GM12878 (cell line): Measurements from ENCODE around the gene SH2D6. TPM values are rescaled to one million over a fixed set of nuclear protein-coding genes. Genes with fewer than 3 reads are reported as not detected.

ENCODE experiments used
- ATAC-seq: fragments of 200-7000 bp; cut with Tn5 transposase; 3 replicates; pipeline ENCODE4 v1.9.1; 2020; ENCODE audit warnings: mild to moderate bottlenecking, moderate library complexity
- BruUV-seq: library from RNA; stranded (reverse); fragments of 400-500 nt; replicated peaks from 2 replicates; lab custom pipeline; 2021; lab: Mats Ljungman, UMichigan
- CTCF ChIA-PET: fragments of 300-600 bp; sonication (Branson Sonifier 250); formaldehyde crosslinking; extraction: SDS; loops from one replicate; lab custom pipeline; 2021; ENCODE audit warnings: inconsistent platforms; lab: Yijun Ruan, JAX
- POLR2A ChIA-PET: fragments of 350-600 bp; formaldehyde crosslinking; extraction: SDS; loops from one replicate; lab custom pipeline; 2021; ENCODE audit warnings: inconsistent platforms; lab: Charles Lee
- RAD21 ChIA-PET: fragments of 300-600 bp; sonication (Branson Sonifier 250); formaldehyde crosslinking; loops from one replicate; lab custom pipeline; 2023; ENCODE audit warnings: antibody characterized with exemption; ENCODE audit not compliant: unreplicated experiment; lab: Charles Lee
- SMC1A ChIA-PET: fragments of 300-600 bp; sonication (Branson Sonifier 250); formaldehyde crosslinking; loops from one replicate; lab custom pipeline; 2023; ENCODE audit not compliant: unreplicated experiment, uncharacterized antibody; lab: Charles Lee
- DNase-seq: peaks from one replicate; pipeline ENCODE4 v3.0.0-alpha.2; 2011; ENCODE audit warnings: low read depth, low spot score
- FAIRE-seq: peaks from 3 replicates; lab custom pipeline; 2011; peaks lifted over from hg19 to GRCh38; lab: Jason Lieb, UNC
- H2AFZ ChIP-seq: 2 replicates; pipeline ENCODE4 v1.6.0; 2011; ENCODE audit warnings: low read depth, low read length, control low read depth; ENCODE audit not compliant: control insufficient read depth
- H3K27ac ChIP-seq: 2 replicates; pipeline ENCODE4 v1.5.1; 2011; ENCODE audit warnings: control low read depth; ENCODE audit not compliant: control insufficient read depth, insufficient read depth
- H3K27me3 ChIP-seq, 2 experiments: replicated peaks in 1 of 2; 2 replicates each; pipeline versions ENCODE4 v1.6.0 to v1.6.1; 2011; ENCODE audit warnings: low read length in 1 of 2; ENCODE audit not compliant: control insufficient read depth in 2 of 2, insufficient read depth in 2 of 2
- H3K36me3 ChIP-seq, 2 experiments: 2 replicates each; pipeline ENCODE4 v1.5.1; 2011; ENCODE audit warnings: low read length in 1 of 2; ENCODE audit not compliant: control insufficient read depth in 2 of 2, insufficient read depth in 2 of 2
- H3K4me1 ChIP-seq: 2 replicates; pipeline ENCODE4 v1.6.1; 2011; ENCODE audit warnings: mild to moderate bottlenecking, low read length, moderate library complexity, mixed read lengths; ENCODE audit not compliant: control insufficient read depth, insufficient read depth
- H3K4me2 ChIP-seq: 2 replicates; pipeline ENCODE4 v1.6.0; 2011; ENCODE audit warnings: control low read depth; ENCODE audit not compliant: control insufficient read depth, insufficient read depth
- H3K4me3 ChIP-seq: fragments of 200-600 bp; sonication (generic); 2 replicates; pipeline ENCODE4 v1.5.1; 2016
- H3K79me2 ChIP-seq: 2 replicates; pipeline ENCODE4 v1.6.0; 2011; ENCODE audit warnings: low read length; ENCODE audit not compliant: control insufficient read depth, insufficient read depth
- H3K9ac ChIP-seq: 2 replicates; pipeline ENCODE4 v1.8.0; 2011; ENCODE audit warnings: low read length, control low read depth, mixed read lengths; ENCODE audit not compliant: control insufficient read depth, insufficient read depth
- H3K9me3 ChIP-seq: replicated peaks from 3 replicates; pipeline ENCODE4 v1.5.1; 2011; ENCODE audit warnings: mild to moderate bottlenecking, low read length; ENCODE audit not compliant: control insufficient read depth, insufficient read depth
- H4K20me1 ChIP-seq: 2 replicates; pipeline ENCODE4 v1.6.0; 2011; ENCODE audit not compliant: control insufficient read depth, insufficient read depth
- BCL11A ChIP-seq: IDR thresholded peaks from 2 replicates; pipeline ENCODE4 v1.6.1; 2011; ENCODE audit warnings: low read depth, low read length
- CREB1 ChIP-seq: IDR thresholded peaks from 2 replicates; pipeline ENCODE4 v1.6.1; 2012; ENCODE audit warnings: low read depth, mild to moderate bottlenecking, inconsistent platforms
- EED ChIP-seq: sonication (generic); IDR thresholded peaks from 2 replicates; pipeline ENCODE4 v1.6.1; 2016; ENCODE audit warnings: antibody characterized with exemption, low read depth
- ETV6 ChIP-seq, 2 experiments: fragments of 450-650 bp in 1 of 2; IDR thresholded peaks in 1 of 2; conservative IDR thresholded peaks in 1 of 2; 2 replicates each; pipeline ENCODE4 v1.6.1; 2014; ENCODE audit warnings: antibody characterized with exemption in 1 of 2, borderline replicate concordance in 1 of 2, low read depth in 1 of 2, mild to moderate bottlenecking in 1 of 2, moderate library complexity in 1 of 2
- FOXK2 ChIP-seq: fragments of 450-650 bp; IDR thresholded peaks from 2 replicates; pipeline ENCODE4 v1.6.1; 2017; ENCODE audit warnings: mild to moderate bottlenecking, moderate library complexity
- JUND ChIP-seq: IDR thresholded peaks from 2 replicates; pipeline ENCODE4 v1.6.1; 2012; ENCODE audit warnings: low read depth, mild to moderate bottlenecking, low read length, improper control_type of control experiment, moderate library complexity
- KDM1A ChIP-seq: fragments of 200-600 bp; sonication (generic); IDR thresholded peaks from 2 replicates; pipeline ENCODE4 v1.6.1; 2016; ENCODE audit warnings: borderline replicate concordance
- LARP7 ChIP-seq: fragments of 450-650 bp; IDR thresholded peaks from 2 replicates; pipeline ENCODE4 v1.6.1; 2017; ENCODE audit warnings: mild to moderate bottlenecking
- SPI1 ChIP-seq: IDR thresholded peaks from 2 replicates; pipeline ENCODE4 v1.6.1; 2011; ENCODE audit warnings: low read depth, mild to moderate bottlenecking, low read length, moderate library complexity, borderline replicate concordance; ENCODE audit not compliant: insufficient read depth
- TBL1XR1 ChIP-seq: IDR thresholded peaks from 2 replicates; pipeline ENCODE4 v1.6.1; 2012; ENCODE audit warnings: low read depth, low read length, improper control_type of control experiment
- TCF3 ChIP-seq: IDR thresholded peaks from 2 replicates; pipeline ENCODE4 v1.6.1; 2012; ENCODE audit warnings: low read depth, mild to moderate bottlenecking, low read length, borderline replicate concordance; ENCODE audit not compliant: insufficient read depth
- ZZZ3 ChIP-seq: IDR thresholded peaks from 2 replicates; pipeline ENCODE4 v1.6.1; 2011; ENCODE audit warnings: low read depth; ENCODE audit not compliant: control insufficient read depth, insufficient read length
- in situ Hi-C: fragments of 300-500 bp; cut with MboI; formaldehyde crosslinking; loops from 9 replicates; pipeline ENCODE4 v1.14.3; 2018; ENCODE audit warnings: mixed read lengths
- intact Hi-C: fragments of 100-400 bp; cut with micrococcal nuclease; formaldehyde crosslinking; loops from one replicate; pipeline ENCODE4 v1.14.2; 2022; ENCODE audit not compliant: unreplicated experiment
- polyA plus RNA-seq, 11 experiments: library from polyadenylated mRNA; depleted of rRNA in 4 of 11; unstranded in 6 of 11; stranded (reverse) in 5 of 11; fragments of >200 nt; fragmentation: Nextera tagmentation in 4 of 11; fragmentation: Illumina TruSeq in 1 of 11; extraction: Ambion mirVana in 4 of 11; extraction: Trizol in 1 of 11; gene quantifications; 1 replicate in 1 of 11; 2 replicates in 10 of 11; pipeline versions ENCODE4 v1.2.1 to v1.2.3, GENCODE V29; 2011 to 2016; ENCODE audit warnings: inconsistent platforms in 2 of 11, missing spikeins in 2 of 11, low read depth in 1 of 11
- total RNA-seq, 4 experiments: library from RNA; depleted of rRNA in 3 of 4; stranded (reverse); fragments of >200 nt in 3 of 4; fragmentation: Illumina TruSeq in 1 of 4; extraction: Trizol in 1 of 4; gene quantifications; 2 replicates each; pipeline versions ENCODE4 v1.2.1 to v1.2.3, GENCODE V29; 2013 to 2021
- TF ChIP-seq, protein P1 (sequence below): IDR thresholded peaks from 2 replicates; pipeline ENCODE4 v1.6.1; 2011; ENCODE audit warnings: borderline replicate concordance, low read depth, mild to moderate bottlenecking, moderate library complexity, mixed read lengths, low read length; ENCODE audit not compliant: insufficient read depth; ENCODE audit errors: extremely low read length
- TF ChIP-seq, protein P2 (sequence below): IDR thresholded peaks from 2 replicates; pipeline ENCODE4 v1.6.1; 2011; ENCODE audit warnings: borderline replicate concordance, low read depth, mild to moderate bottlenecking, moderate library complexity, low read length; ENCODE audit not compliant: insufficient read depth, poor library complexity, severe bottlenecking
- TF ChIP-seq, protein P3 (sequence below): IDR thresholded peaks from 2 replicates; pipeline ENCODE4 v1.6.1; 2011; ENCODE audit warnings: low read depth, low read length, improper control_type of control experiment, borderline replicate concordance
- TF ChIP-seq, protein P4 (sequence below), 3 experiments: IDR thresholded peaks in 2 of 3; conservative IDR thresholded peaks in 1 of 3; 2 replicates each; pipeline ENCODE4 v1.5.1; 2011; ENCODE audit warnings: low read depth in 3 of 3, low read length in 3 of 3, mild to moderate bottlenecking in 3 of 3, control low read depth in 2 of 3, moderate library complexity in 2 of 3, inconsistent platforms in 1 of 3, mixed read lengths in 1 of 3; ENCODE audit not compliant: control insufficient read depth in 2 of 3, insufficient read depth in 1 of 3; ENCODE audit errors: extremely low read depth in 1 of 3

Gene SH2D6
- total and polyA plus RNA-seq, 10 of the 15 experiments (the other 5 are each of a cell fraction or from before 2014, with no cell fraction given), result 0.23 to 0.59 (median 0.34) TPM; not detected in 6

DNA sequence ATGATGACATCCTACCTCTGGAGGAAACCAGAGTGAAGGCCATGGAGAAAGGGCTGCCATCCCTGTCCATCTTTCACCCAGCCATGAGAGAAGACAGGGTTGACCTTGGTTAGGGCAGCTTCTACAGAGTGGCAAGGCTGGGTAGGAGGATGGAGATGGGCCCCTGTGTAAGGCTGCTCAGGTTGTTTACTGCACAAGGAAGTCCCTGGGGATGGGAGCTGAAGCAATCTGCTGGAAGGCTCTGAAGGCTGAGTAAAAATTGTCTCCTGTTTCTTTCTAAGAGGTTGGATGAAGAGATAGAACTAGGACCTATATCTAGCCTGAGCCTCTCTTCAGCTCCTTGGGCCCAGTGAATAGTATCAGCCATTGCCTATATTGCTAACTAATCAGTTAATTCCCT, 49.6 kb upstream of the SH2D6 start:
- POLR2A ChIA-PET, result no interaction called here
- H3K79me2 ChIP-seq, result no peaks in the 10 kb centered on the region
- H3K9me3 ChIP-seq, result no peaks in the 10 kb centered on the region
- H3K4me2 ChIP-seq, result no peak overlapping the region
- CTCF ChIA-PET, result no interaction called here
- RAD21 ChIA-PET, result no interaction called here
- SMC1A ChIA-PET, result no interaction called here
- H3K27ac ChIP-seq, result no peak overlapping the region
- no peak overlapping the region for H3K4me3 ChIP-seq
- DNase-seq (no peak), FAIRE-seq (no peak), ATAC-seq (no peak)
- H3K9ac ChIP-seq, result no peak overlapping the region
- no peaks in the 10 kb centered on the region for H3K36me3 ChIP-seq
- no peaks in the 10 kb centered on the region for H4K20me1 ChIP-seq
- intact Hi-C loops, result no loop called here
- no peak overlapping the region for H2AFZ ChIP-seq
- in situ Hi-C loops, result no loop called here
- BruUV-seq, result no TSS peak
- H3K27me3 ChIP-seq, result no peaks in the 10 kb centered on the region
- H3K4me1 ChIP-seq, result no peaks in the 10 kb centered on the region
- TF ChIP-seq TCF3 (no peak), LARP7 (no peak), FOXK2 (no peak), CREB1 (no peak), EED (no peak), JUND (no peak), SPI1 (no peak), ETV6 (conservative IDR thresholded peaks at IDR 0.05 in 1 of 2, IDR thresholded peaks at IDR 0.05 in 1 of 2; ENCODE audit: borderline replicate concordance in 1 of 2, low read depth in 1 of 2) (no peak), KDM1A (no peak), BCL11A (no peak), TBL1XR1 (no peak), ZZZ3 (no peak)
- TF ChIP-seq, protein P1, sequence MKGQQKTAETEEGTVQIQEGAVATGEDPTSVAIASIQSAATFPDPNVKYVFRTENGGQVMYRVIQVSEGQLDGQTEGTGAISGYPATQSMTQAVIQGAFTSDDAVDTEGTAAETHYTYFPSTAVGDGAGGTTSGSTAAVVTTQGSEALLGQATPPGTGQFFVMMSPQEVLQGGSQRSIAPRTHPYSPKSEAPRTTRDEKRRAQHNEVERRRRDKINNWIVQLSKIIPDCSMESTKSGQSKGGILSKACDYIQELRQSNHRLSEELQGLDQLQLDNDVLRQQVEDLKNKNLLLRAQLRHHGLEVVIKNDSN, result no peak
- TF ChIP-seq, protein P2, sequence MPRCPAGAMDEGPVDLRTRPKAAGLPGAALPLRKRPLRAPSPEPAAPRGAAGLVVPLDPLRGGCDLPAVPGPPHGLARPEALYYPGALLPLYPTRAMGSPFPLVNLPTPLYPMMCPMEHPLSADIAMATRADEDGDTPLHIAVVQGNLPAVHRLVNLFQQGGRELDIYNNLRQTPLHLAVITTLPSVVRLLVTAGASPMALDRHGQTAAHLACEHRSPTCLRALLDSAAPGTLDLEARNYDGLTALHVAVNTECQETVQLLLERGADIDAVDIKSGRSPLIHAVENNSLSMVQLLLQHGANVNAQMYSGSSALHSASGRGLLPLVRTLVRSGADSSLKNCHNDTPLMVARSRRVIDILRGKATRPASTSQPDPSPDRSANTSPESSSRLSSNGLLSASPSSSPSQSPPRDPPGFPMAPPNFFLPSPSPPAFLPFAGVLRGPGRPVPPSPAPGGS, result no peak
- TF ChIP-seq, protein P3, sequence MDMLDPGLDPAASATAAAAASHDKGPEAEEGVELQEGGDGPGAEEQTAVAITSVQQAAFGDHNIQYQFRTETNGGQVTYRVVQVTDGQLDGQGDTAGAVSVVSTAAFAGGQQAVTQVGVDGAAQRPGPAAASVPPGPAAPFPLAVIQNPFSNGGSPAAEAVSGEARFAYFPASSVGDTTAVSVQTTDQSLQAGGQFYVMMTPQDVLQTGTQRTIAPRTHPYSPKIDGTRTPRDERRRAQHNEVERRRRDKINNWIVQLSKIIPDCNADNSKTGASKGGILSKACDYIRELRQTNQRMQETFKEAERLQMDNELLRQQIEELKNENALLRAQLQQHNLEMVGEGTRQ, result no peak
- TF ChIP-seq, protein P4, sequence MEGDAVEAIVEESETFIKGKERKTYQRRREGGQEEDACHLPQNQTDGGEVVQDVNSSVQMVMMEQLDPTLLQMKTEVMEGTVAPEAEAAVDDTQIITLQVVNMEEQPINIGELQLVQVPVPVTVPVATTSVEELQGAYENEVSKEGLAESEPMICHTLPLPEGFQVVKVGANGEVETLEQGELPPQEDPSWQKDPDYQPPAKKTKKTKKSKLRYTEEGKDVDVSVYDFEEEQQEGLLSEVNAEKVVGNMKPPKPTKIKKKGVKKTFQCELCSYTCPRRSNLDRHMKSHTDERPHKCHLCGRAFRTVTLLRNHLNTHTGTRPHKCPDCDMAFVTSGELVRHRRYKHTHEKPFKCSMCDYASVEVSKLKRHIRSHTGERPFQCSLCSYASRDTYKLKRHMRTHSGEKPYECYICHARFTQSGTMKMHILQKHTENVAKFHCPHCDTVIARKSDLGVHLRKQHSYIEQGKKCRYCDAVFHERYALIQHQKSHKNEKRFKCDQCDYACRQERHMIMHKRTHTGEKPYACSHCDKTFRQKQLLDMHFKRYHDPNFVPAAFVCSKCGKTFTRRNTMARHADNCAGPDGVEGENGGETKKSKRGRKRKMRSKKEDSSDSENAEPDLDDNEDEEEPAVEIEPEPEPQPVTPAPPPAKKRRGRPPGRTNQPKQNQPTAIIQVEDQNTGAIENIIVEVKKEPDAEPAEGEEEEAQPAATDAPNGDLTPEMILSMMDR (IDR thresholded peaks at IDR 0.05 in 2 of 3, conservative IDR thresholded peaks at IDR 0.05 in 1 of 3; ENCODE audit: control insufficient read depth in 2 of 3, extremely low read depth in 1 of 3, insufficient read depth in 1 of 3, low read depth in 3 of 3, low read length in 3 of 3), result no peak
